ENCODE data around the gene SMPD2. TPM values are rescaled to one million over a fixed set of nuclear protein-coding genes. Genes with fewer than 3 reads are reported as not detected.

The SMPD2 gene
- total RNA-seq, 1 experiment from 2014 or later, result 14.1 TPM

DNA sequence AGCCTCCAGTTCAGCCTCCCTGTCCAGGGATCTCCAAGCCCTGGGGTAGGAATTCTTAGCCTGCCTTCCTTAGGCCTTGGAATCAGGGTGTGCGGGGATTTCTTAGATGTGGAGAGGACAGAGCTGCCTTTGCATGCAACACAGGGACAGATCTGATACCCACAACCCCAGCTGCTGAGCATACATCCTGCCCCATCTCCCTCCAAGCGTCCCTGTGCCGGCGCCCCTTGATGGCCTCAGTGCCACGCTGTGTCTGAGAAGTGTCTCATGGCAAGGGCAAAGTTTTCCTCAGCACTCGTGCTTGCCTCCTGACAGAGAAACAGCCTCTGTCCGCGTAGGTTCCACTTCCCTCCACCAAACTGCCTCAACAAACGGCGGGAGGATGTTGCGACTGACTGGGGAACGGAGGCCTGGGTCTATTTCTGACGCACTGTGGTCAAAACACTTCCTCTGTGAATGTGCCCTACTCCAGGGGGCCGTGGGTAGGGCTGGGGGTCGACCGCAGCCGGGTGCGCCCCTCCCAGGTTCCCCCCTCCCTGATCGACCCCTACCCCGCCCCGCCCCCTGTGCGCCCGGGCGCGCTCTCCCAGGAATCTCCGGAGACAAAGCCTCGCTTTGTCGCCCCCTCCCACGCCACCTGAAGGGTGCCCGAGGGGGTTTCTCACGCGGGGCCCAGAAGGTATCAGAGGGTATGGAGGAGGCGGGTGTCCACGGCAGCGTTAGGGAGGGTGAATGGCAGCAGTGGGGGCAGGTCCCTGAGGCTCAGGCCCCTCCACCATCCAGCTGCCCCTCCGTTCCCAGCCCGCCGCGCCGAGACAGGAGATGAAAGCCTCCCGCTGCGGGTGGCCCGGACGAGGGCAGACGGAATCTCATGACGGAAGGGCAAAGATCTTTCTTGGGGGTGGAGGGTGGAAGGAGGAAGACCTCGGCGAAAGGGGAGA, 14.2 kb downstream of the SMPD2 start:
- Histone ChIP-seq H3K4me3 (ENCODE audit: low read length) (peak overlapping the region; percentile 98), H3K9ac (ENCODE audit: low read length) (peak overlapping the region; percentile 97), H3K79me2 (ENCODE audit: low read length) (peaks cover 25% of the 10 kb centered on the region; the same call in 1 of the 2 replicates)

DNA sequence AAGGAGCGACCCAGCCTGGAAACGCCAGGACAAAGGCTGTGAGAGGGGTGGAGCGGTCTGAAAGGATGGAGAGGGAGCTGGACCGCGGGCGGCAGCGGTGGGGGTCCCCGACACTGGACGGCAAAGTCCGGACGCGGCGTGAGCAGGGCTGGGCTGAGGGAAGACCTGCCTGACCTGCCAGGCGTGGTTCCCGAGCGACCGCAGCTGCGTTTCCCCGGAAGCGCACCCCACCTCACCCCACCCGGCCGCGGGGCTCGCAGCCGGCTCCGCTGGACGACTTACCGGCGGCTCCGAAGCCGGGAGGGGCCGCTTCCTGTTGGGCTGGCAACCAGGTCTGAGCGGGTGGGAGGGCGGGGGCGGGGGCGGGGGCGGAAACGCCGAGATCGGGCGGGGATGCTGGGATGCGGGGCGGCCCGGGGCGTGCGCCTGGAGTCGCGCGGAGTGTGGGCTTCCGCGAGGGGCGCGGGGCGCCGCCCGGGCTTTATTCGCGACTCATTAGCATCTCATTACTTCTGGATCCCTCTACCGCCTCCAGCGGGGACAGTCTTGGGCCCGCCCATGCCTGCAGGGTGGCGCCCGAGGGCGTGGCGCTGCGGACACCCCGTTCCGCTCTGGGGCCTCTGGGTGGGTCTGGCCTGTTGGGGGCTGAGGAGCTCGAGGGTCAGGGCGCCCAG, 15.1 kb downstream of the SMPD2 start, which contains the start of gene MICAL1:
TSS of gene MICAL1 (minus strand) at position 336 of the 674 bp plus-strand sequence. CDS start 1,576 bp downstream, outside the sequence.
- peak within 1 kb of the TSS; percentile 98 for H3K4me3 ChIP-seq (ENCODE audit: low read length)
- peak within 1 kb of the TSS; percentile 91 for H3K4me2 ChIP-seq (ENCODE audit: low read depth, low read length, poor library complexity, severe bottlenecking)
- H3K27me3 ChIP-seq (ENCODE audit: low read length), result no peaks in the 10 kb centered on the region
- H3K9me2 ChIP-seq (replicated peaks; ENCODE audit: insufficient read depth, low read length), result no peaks in the 10 kb centered on the region
- no peaks in the 10 kb centered on the region for H3K9me3 ChIP-seq (ENCODE audit: low read length)
- DNase-seq, result peak; percentile 92
- H3K9ac ChIP-seq (ENCODE audit: low read length), result peak within 1 kb of the TSS; percentile 97
- no peaks in the 10 kb centered on the region for H4K20me1 ChIP-seq (ENCODE audit: insufficient read depth, low read depth, low read length)
- H3K4me1 ChIP-seq (ENCODE audit: low read length), result peaks cover 31% of the 10 kb centered on the region
- peak within 1 kb of the TSS; percentile 34; the same call in 1 of the 2 replicates for H2AFZ ChIP-seq (ENCODE audit: low read length)
- H3K27ac ChIP-seq (ENCODE audit: low read length), result peak within 1 kb of the TSS; percentile 86
- peaks cover 25% of the 10 kb centered on the region; the same call in 1 of the 2 replicates for H3K79me2 ChIP-seq (ENCODE audit: low read length)
- 0 out of 2 replicates have a peak, but pooled peaks cover 6% of the 10 kb centered on the region for H3K36me3 ChIP-seq (ENCODE audit: insufficient read depth, low read length)

More for the DNA sequence above, 14.2 kb downstream of the SMPD2 start:
- H3K4me1 ChIP-seq (ENCODE audit: low read length), result peaks cover 31% of the 10 kb centered on the region
- no peaks in the 10 kb centered on the region for H3K9me2 ChIP-seq (replicated peaks; ENCODE audit: insufficient read depth, low read length)
- H4K20me1 ChIP-seq (ENCODE audit: insufficient read depth, low read depth, low read length), result no peaks in the 10 kb centered on the region
- H2AFZ ChIP-seq (ENCODE audit: low read length), result peak overlapping the region; percentile 34; the same call in 1 of the 2 replicates
- peak overlapping the region; percentile 86 for H3K27ac ChIP-seq (ENCODE audit: low read length)
- H3K9me3 ChIP-seq (ENCODE audit: low read length), result no peaks in the 10 kb centered on the region
- H3K36me3 ChIP-seq (ENCODE audit: insufficient read depth, low read length), result 0 out of 2 replicates have a peak, but pooled peaks cover 6% of the 10 kb centered on the region
- DNase-seq, result peak; percentile 85
- H3K4me2 ChIP-seq (ENCODE audit: low read depth, low read length, poor library complexity, severe bottlenecking), result peak overlapping the region; percentile 71
- no peaks in the 10 kb centered on the region for H3K27me3 ChIP-seq (ENCODE audit: low read length)

DNA sequence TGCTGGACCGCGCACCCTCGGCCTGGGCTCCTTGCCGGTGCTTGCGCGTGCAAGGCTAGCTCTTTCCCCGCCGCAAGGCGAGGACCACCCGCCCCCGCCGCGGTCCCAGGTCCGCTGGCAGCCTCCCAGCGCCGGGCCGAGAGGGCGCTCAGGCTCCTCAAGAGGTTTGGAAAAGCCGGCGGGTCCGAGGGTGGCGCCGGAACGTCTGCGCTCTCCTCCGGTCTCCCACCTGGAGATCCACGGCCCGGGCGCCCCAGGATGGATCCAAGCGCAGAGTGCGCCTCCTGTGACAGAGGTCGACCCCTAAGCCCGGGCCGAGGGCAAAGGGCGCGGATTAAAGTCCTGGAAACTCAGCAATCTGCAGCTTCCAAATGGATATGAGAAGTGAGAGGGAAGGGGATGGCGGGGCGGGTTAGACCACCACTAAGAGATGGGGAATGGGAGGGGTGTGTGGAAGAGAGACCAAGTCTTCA, 15.6 kb downstream of the SMPD2 start:
- Histone ChIP-seq H3K9me3 (ENCODE audit: low read length) (no peaks in the 10 kb centered on the region), H3K27me3 (ENCODE audit: low read length) (no peaks in the 10 kb centered on the region), H3K4me1 (ENCODE audit: low read length) (peaks cover 31% of the 10 kb centered on the region), H3K9me2 (replicated peaks; ENCODE audit: insufficient read depth, low read length) (no peaks in the 10 kb centered on the region), H3K27ac (ENCODE audit: low read length) (peak overlapping the region; percentile 51; the same call in 1 of the 2 replicates), H3K4me3 (ENCODE audit: low read length) (peak overlapping the region; percentile 98), H3K36me3 (ENCODE audit: insufficient read depth, low read length) (0 out of 2 replicates have a peak, but pooled peaks cover 6% of the 10 kb centered on the region), H3K79me2 (ENCODE audit: low read length) (peaks cover 25% of the 10 kb centered on the region; the same call in 1 of the 2 replicates), H4K20me1 (ENCODE audit: insufficient read depth, low read depth, low read length) (no peaks in the 10 kb centered on the region), H3K9ac (ENCODE audit: low read length) (peak overlapping the region; percentile 97), H3K4me2 (ENCODE audit: low read depth, low read length, poor library complexity, severe bottlenecking) (peak overlapping the region; percentile 91), H2AFZ (ENCODE audit: low read length) (no peak overlapping the region)
- DNase-seq, result no peak

DNA sequence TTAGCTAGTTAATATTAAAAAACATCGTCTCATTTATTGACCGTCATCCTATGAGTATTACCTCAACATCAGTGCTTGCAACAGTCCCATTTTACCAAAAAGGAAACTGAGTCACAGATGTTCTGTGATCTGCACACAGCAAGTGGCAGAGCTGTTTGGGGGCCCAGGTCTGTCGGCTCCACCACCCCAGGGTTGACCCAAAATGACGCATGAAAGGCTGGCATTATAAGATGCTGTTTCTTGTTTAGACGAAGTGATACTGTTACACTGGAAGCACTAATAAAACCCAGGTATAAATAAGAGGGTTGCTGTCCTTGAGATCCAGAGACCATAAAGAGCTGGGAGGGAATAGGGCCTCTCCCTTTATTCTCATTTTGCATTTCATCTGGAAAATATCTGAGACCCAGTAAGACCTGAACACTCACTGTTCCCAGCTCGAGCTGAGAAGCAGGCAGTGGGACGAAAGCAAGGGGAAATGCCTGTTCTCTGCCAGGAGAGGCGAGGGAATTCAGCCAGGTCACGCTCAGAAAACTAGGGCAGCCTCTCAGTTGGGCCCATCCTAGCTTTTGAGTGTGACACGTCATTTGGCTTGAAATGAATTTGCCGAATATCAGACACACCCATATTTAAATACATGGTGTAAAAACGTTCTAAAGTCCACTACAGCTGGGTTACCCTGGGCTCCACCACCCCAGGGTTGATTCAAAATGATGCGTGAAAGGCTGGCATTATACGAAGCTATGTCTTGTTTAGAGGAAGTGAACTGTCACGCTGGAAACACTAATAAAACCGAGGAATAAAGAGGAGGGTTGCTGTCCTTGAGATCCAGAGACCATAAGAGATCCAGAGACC, 16.4 kb downstream of the SMPD2 start:
- DNase-seq, result no peak
- Histone ChIP-seq H3K4me2 (ENCODE audit: low read depth, low read length, poor library complexity, severe bottlenecking) (peak overlapping the region; percentile 91), H3K79me2 (ENCODE audit: low read length) (peaks cover 25% of the 10 kb centered on the region; the same call in 1 of the 2 replicates), H2AFZ (ENCODE audit: low read length) (no peak overlapping the region), H4K20me1 (ENCODE audit: insufficient read depth, low read depth, low read length) (no peaks in the 10 kb centered on the region), H3K9ac (ENCODE audit: low read length) (peak overlapping the region; percentile 97), H3K9me2 (replicated peaks; ENCODE audit: insufficient read depth, low read length) (no peaks in the 10 kb centered on the region), H3K4me3 (ENCODE audit: low read length) (peak overlapping the region; percentile 98), H3K36me3 (ENCODE audit: insufficient read depth, low read length) (peaks cover 3% of the 10 kb centered on the region; the same call in 1 of the 2 replicates), H3K27ac (ENCODE audit: low read length) (peak overlapping the region; percentile 29), H3K27me3 (ENCODE audit: low read length) (no peaks in the 10 kb centered on the region), H3K9me3 (ENCODE audit: low read length) (no peaks in the 10 kb centered on the region), H3K4me1 (ENCODE audit: low read length) (peaks cover 31% of the 10 kb centered on the region)

DNA sequence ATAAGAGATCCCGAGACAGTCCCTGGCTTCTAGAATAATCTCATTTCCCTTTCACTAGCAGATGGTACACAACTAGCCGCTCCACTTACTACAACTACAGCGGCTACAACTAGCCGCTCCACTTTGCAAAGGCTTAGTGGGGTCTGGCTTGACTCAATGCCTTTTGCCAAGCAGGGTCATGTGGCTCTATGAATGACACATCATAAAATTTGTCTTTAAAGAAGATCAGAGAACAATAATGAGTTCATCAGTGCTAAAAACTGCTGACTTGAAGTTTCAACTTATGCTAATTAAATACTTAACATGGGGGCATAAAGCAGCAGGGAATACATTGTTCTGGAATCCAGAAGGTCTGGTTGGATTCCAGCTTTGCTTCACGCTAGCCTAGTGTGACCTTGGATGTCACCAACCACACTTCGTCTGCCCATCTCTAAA, 17.1 kb downstream of the SMPD2 start:
- Histone ChIP-seq H4K20me1 (ENCODE audit: insufficient read depth, low read depth, low read length) (0 out of 2 replicates have a peak, but pooled peaks cover 3% of the 10 kb centered on the region), H3K27me3 (ENCODE audit: low read length) (no peaks in the 10 kb centered on the region), H3K9me3 (ENCODE audit: low read length) (no peaks in the 10 kb centered on the region), H3K27ac (ENCODE audit: low read length) (peak overlapping the region; percentile 29), H3K36me3 (ENCODE audit: insufficient read depth, low read length) (peaks cover 9% of the 10 kb centered on the region), H3K79me2 (ENCODE audit: low read length) (peaks cover 28% of the 10 kb centered on the region), H3K9me2 (replicated peaks; ENCODE audit: insufficient read depth, low read length) (no peaks in the 10 kb centered on the region), H3K4me2 (ENCODE audit: low read depth, low read length, poor library complexity, severe bottlenecking) (no peak overlapping the region), H3K4me3 (ENCODE audit: low read length) (no peak overlapping the region), H3K4me1 (ENCODE audit: low read length) (peaks cover 31% of the 10 kb centered on the region), H2AFZ (ENCODE audit: low read length) (no peak overlapping the region), H3K9ac (ENCODE audit: low read length) (no peak overlapping the region)
- no peak for DNase-seq

DNA sequence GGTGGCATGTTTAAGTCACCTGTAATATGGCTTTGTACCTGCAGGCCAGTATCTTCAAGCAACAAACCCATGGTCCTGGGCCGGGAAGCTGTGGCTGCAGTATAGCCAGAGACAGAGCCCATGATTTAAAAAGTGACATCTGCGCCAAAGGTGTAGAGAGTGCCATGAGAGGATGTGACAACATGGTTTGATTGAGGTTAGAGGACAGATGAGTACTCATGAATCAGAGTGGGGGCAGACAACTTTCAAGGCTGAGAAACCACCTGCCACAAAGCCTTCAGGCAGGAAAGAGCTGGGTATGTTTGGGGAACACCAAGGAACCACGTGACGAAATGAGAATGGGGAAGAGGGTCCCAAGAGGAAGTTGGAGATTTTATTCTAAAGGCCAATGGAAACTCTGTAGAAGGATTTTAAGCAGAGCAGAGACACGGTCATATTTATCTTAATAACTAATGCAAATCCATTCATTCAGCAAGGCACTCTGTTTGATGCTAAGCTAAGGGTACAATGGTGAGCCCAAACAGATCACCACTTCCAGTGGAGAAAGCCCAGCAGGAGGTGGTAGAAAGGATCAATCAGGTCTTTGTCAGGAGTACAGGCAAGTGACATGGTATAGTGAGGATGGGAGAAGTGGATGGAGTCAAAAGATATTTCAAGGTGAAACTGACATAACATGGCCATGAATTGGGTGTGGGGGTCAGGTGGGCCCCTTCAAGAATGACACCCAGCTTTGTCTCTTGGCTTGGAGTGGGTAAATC, 18.4 kb downstream of the SMPD2 start:
- DNase-seq, result no peak
- 0 out of 2 replicates have a peak, but pooled peaks cover 4% of the 10 kb centered on the region for H4K20me1 ChIP-seq (ENCODE audit: insufficient read depth, low read depth, low read length)
- no peaks in the 10 kb centered on the region for H3K9me2 ChIP-seq (replicated peaks; ENCODE audit: insufficient read depth, low read length)
- H3K4me3 ChIP-seq (ENCODE audit: low read length), result no peak overlapping the region
- H3K27me3 ChIP-seq (ENCODE audit: low read length), result no peaks in the 10 kb centered on the region
- H3K36me3 ChIP-seq (ENCODE audit: insufficient read depth, low read length), result peaks cover 18% of the 10 kb centered on the region
- no peak overlapping the region for H2AFZ ChIP-seq (ENCODE audit: low read length)
- H3K4me2 ChIP-seq (ENCODE audit: low read depth, low read length, poor library complexity, severe bottlenecking), result no peak overlapping the region
- H3K9ac ChIP-seq (ENCODE audit: low read length), result no peak overlapping the region
- peaks cover 37% of the 10 kb centered on the region for H3K79me2 ChIP-seq (ENCODE audit: low read length)
- H3K9me3 ChIP-seq (ENCODE audit: low read length), result no peaks in the 10 kb centered on the region
- peaks cover 29% of the 10 kb centered on the region for H3K4me1 ChIP-seq (ENCODE audit: low read length)
- H3K27ac ChIP-seq (ENCODE audit: low read length), result no peak overlapping the region; the same call in 1 of the 2 replicates
